AG09319 (cell line): ENCODE measurements around the gene DNAJC2.
"Not testable (repeated sequence)": the region's sequence is repeated elsewhere in the genome, so short reads cannot be mapped to it uniquely, and the experiment has no call there.

Experiments used
- DNase-seq: peaks from one replicate; pipeline ENCODE4 v3.0.0-alpha.2; 2010; ENCODE audit warnings: low read depth; ENCODE audit errors: extremely low read depth
- TF ChIP-seq, protein P1 (sequence below): IDR thresholded peaks from 2 replicates; pipeline ENCODE4 v1.5.1; 2011; ENCODE audit warnings: low read depth, mild to moderate bottlenecking, inconsistent platforms, low read length, moderate library complexity

DNAJC2 gene

DNA sequence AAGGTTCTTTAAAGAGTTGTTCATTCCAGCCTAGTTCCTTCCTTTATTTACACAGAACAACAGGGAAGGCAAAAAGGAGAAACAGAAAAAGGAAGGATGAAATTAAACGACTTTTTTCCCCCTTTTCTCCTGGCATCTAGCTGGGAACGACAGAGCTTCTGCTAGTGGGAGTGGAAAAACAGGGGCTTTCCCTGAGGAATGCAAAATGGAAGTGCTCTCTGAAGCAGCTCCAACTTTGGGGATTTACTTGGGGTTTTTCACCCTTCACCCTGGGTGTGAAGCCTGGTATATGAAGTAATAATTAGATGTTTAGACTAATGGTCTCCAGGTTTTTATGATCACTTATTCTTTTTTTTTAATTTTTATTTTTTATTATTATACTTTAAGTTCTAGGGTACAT is 43.1 kb downstream of the DNAJC2 start:
- DNase-seq = no peak
- TF ChIP-seq, protein P1, sequence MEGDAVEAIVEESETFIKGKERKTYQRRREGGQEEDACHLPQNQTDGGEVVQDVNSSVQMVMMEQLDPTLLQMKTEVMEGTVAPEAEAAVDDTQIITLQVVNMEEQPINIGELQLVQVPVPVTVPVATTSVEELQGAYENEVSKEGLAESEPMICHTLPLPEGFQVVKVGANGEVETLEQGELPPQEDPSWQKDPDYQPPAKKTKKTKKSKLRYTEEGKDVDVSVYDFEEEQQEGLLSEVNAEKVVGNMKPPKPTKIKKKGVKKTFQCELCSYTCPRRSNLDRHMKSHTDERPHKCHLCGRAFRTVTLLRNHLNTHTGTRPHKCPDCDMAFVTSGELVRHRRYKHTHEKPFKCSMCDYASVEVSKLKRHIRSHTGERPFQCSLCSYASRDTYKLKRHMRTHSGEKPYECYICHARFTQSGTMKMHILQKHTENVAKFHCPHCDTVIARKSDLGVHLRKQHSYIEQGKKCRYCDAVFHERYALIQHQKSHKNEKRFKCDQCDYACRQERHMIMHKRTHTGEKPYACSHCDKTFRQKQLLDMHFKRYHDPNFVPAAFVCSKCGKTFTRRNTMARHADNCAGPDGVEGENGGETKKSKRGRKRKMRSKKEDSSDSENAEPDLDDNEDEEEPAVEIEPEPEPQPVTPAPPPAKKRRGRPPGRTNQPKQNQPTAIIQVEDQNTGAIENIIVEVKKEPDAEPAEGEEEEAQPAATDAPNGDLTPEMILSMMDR = no peak

DNA sequence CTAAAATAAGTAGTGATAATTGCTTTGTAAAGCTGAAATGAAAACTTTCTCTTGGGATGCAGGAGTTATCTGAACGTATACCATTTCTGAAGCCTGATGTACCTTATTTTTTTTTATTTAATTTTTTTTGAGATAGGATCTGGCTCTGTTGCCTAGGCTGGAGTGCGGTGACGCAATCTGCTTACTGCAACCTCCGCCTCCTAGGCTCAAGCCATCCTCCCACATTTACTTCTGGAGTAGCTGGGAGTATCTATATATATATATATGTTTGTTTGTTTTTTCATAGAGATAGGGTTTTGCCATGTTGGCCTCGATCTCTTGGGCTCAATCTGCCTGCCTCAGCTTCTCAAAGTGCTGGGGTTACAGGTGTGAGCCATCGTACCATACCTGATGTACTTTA is 44.9 kb downstream of the DNAJC2 start:
- DNase-seq = no peak
- TF ChIP-seq, protein P1 = no peak

DNA sequence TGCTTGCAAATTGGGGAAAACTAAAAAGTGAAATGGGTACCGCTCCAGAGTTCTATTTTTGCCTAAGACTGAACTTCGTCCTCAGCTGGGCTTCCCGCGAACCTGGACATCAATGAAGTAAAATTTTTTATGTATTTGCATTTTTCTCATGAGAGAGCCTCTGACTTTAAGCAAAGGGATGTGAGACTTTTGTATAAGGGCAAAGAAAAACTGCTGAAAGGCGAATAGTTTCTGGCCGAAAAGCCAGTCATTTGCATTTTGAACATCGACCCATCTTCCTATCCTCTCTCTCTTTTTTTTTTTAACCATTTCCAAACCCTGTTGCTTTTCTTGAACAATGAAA is 46.8 kb downstream of the DNAJC2 start:
- no peak for DNase-seq
- TF ChIP-seq, protein P1 = no peak

DNA sequence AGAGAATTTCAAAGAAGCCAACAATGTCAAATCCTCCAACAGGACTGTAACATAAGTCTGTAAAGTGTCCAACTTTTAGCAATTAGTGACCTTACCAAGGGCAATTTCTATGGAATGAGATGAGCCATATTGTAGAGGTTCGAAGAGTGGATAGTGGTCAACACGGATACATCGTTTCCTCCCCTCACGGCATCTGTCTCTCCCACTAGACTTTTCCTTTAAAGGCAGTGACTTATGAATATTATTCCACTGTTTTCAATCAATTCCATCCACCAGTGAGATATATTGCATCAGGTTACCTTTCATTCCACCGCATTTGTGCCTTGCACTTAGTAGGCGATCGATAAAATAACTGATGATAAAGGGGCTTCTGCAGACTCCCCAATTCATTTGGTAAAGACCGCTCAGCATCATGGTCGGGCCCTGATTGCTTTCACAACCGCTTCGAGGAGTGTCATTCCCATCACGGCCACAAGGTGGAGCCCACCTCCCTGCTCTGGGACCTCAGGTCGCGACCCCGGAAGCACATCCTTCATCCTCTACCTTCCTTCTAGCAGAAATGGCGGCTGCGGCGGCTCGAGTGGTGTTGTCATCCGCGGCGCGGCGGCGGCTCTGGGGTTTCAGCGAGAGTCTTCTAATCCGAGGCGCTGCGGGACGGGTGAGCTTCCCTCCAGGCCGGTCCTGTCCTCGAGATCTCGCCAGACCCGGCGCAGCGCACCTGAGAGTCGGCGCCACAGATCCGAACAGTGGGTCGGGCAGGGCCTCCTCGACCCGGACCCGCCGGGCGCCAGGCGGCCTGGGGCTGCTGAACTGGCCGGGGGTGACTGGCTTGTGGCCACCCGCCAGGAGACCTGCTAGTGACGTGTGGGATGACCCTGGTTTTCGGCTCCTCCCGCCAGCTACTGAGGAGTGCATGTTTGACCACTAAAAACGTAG is 47.4 kb downstream of the DNAJC2 start, which contains the start of gene PMPCB:
PMPCB (plus strand) TSS at position 535 of the 936 bp plus-strand sequence; CDS start at position 560, 25 bp downstream.
- DNase-seq = peak; percentile 77
- TF ChIP-seq, protein P1 = peak; percentile 96

DNA sequence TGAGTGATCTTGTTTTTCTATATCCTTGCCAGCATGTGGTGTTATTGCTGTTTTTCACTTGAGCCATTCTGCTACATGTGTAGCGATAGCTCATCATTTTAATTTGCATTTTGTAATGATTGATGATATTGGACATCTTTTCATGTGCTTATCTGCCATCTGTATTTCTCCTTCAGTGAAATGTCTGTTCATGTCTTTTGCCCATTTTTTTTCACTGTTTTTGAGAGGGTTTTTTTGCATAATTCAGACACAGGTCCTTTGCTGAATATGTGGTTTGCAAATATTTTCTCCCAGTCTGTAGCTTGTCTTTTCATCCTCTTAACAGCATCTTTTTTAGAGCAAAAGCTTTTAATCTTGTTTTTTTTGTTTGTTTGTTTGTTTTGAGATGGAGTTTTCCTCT is 51.0 kb downstream of the DNAJC2 start:
- no peak for DNase-seq

DNA sequence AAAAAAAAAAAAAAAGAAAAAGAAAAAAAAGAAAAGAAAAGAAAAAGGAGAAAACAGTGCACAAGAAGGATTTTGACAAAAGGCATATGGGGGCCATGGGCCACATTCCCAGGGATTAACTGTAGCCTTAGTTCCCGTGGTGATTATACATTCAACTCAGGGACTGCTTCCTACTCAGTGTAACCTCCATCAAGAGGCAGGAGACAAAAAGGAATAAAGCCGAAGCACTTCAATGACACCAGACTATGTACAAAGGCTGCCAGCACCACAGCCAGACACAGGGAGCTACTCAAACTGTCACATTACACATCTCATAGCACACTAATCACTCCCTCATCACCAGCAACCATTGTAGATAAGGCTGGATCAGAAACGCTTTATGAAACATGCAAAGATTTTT is 52.4 kb downstream of the DNAJC2 start:
- no peak for DNase-seq
- TF ChIP-seq, protein P1 = no peak

More for the DNA sequence above, 51.0 kb downstream of the DNAJC2 start:
- TF ChIP-seq, protein P1 = no peak

DNA sequence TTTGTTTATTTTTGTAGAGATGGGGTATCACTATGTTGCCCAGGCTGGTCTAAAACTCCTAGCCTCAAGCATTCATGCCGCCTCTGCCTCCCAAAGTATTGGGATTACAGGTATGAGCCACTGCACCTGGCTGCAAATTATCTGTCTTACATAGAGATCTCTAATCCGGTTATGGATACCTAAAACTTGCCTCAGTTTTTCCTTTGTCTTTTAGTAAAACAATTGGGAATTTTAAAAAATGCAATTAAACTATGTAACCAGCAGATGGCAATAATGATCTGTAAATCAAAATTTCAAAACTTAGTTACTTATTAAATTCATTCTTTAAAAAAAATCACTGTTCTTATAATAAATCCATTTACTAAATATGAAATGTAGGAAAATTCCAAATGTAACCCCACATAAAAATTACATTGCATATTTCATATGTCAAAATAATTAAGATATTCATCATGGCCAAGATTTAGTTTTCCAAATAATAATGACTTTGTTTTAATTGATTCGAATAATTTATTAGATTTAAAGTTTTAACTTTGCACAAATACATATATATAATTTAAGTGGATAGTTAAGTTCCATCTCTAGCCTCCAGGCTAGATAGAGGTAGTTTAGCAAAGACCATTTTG is 61.7 kb downstream of the DNAJC2 start:
- not testable (repeated sequence) for DNase-seq

DNA sequence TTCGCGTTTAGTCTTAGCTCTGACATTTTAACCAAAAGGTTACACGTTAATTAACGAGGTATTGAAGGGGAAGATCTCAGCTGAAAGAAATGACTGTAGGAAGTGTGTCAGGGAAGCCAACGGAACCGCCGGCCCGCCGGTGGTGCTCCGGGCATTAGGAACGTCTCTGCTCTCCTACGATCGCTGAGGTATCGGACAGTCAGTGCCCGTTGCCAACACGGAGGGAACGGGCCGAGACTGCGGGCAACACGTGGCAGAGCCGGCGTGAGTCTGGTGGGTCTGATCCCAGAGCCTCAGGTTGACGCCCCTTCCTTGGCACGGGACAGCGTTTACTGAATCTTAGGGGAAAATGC is 63.8 kb downstream of the DNAJC2 start:
- DNase-seq = not testable (repeated sequence)

DNA sequence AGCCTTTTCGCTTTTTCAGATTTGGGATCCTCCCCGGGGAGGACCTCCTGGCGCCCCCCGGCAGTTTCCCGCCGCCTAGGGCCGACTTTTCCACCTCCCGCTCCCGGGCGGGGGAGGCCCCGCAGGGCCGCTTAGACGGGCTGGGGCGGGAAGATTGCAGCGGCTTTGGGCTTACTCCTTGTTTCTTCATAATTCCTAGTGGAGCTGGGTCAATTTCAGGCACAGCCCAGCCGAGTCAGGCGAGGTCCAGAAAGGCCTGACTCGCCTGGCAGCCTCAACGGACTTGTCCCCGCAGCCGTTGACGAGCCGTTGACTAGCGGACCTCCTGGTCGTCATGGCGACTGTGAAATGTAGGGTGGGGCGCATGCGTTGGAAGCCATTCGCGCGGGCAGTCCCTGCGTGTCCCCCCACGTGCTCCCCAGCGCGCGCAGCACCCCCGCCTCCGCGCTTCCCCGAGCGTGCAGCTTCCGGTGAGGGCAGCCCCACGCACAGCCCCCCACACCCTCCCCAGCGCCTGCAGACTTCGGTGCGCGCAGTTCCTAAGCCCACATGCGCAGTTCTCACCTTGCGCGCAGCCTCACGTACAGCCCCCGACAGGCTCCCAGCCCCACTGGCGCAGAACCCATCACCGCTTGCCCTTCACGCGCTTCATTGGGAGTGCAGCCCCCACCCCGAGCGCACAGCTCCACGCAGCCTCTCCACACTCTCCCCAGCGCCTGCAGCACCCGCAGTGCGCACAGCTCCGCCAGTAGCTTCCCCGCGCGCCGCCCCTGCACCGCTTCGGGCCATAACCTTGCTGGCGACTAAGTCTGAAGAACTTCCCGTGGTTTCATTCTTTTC is 64.4 kb downstream of the DNAJC2 start:
- DNase-seq = peak; percentile 19

DNA sequence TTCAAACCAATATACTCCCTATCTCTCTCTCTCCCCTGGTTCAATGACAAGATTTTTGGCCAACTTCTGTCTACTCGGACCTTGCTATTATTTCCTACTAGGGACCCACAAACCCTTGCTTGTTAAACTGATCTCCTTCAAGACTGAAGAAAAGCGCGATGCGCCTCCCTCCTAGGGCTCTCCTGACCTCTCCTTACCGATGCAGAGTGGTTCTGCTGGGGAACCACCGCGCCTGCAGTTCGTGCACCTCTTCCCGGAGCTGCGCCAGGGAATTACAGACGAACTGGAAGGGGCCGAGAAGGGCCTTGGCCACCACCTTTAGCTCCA is 65.0 kb downstream of the DNAJC2 start:
- DNase-seq = not testable (repeated sequence)

DNA sequence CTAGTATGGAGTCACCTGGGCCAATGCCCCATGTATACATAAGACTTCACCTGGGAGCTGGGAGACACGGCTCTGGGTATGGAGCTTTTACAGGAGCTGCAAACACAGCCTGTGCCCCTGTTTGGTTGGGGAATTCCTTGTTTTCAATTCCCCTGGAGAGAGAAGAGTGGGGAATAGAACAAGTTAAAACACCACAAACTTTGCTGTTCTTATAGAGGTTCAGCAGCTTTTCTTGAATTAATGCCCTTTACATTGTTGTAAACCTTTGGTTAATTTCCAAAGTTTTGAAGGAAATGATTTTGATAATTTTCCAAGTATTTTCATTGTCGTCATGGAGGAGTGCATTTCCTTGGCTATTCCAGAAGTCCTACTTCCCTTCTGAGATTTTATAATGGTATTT is 66.4 kb downstream of the DNAJC2 start:
- not testable (repeated sequence) for DNase-seq

DNA sequence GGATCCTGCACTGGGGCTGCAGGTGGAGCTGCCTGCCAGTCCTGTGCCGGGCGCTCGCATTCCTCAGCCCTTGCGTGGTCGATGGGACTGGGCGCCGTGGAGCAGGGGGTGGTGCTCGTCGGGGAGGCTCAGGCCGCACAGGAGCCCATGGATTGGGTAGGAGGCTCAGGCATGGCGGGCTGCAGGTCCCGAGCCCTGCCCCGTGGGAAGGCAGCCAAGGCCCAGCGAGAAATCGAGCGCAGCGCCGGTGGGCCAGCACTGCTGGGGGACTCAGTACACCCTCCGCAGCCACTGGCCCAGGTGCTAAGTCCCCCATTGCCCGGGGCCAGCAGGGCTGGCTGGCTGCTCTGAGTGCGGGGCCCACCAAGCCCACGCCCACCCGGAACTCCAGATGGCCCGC is 69.7 kb downstream of the DNAJC2 start:
- not testable (repeated sequence) for DNase-seq
